ENCODE measurements around the gene ARHGAP4.

ARHGAP4 gene

GRCh38 chrX:153877571-153878261, 48.3 kb downstream of the ARHGAP4 start:
- no peak for DNase-seq

GRCh38 chrX:153876112-153876491, 50.0 kb downstream of the ARHGAP4 start:
- DNase-seq: no peak

- DNase-seq: no peak
Observed at GRCh38 chrX:153875391-153876111, 50.5 kb downstream of the ARHGAP4 start.

- no peak for DNase-seq
Observed at GRCh38 chrX:153874366-153875125, 51.5 kb downstream of the ARHGAP4 start.

GRCh38 chrX:153874085-153874365, 52.0 kb downstream of the ARHGAP4 start:
- DNase-seq: no peak

- DNase-seq: no peak
Observed at GRCh38 chrX:153873282-153874084, 52.6 kb downstream of the ARHGAP4 start.

- no peak for DNase-seq
Observed at GRCh38 chrX:153871946-153872878, 53.9 kb downstream of the ARHGAP4 start.

DNA sequence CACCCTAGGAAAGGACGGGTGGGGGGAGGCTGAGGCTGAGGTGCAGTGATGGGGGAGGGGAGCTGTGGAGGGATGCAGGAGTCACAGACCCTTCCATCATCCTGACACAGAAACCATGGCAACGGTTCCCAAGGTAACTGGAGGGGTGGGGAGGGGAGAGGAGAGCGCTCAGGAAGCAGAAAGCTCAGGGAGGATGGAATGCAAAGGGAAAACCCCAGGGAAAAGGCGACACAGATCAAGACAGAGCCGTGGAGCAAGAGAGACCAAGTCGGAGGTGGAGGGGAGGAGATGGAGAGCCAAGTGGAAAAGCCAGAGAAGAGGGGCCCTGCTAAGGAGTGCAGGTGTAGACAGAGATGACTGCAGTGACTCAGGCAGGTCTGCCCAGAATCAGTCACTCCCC, 54.6 kb downstream of the ARHGAP4 start:
- DNase-seq: no peak

DNA sequence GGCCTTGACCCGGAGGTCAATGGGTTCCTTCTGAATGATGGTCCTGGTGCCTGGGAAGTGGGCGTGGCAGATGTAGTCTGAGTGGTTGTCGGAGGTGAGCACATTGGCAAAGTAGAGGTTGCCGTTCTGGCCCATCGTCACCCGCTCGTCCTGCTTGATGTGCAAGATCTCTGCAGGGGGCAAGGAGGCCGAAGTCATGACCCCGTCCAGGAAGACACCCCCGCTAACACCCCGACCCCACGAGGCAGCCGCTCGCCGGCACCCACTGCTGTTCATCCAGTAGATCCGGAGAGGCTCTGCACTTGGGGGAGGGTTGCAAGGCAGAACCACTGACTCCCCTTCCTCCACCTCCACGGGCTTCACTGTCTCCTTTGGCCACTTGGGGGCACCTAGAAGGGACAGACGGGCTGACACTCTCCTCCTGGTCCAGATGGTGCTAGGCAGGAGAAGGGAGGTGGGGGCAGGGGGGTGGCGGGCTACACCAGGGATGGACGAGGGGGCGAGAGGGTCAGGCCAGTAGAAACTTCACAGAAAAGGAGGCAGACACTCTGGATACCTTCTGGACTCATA, 55.2 kb downstream of the ARHGAP4 start:
- DNase-seq: no peak

DNA sequence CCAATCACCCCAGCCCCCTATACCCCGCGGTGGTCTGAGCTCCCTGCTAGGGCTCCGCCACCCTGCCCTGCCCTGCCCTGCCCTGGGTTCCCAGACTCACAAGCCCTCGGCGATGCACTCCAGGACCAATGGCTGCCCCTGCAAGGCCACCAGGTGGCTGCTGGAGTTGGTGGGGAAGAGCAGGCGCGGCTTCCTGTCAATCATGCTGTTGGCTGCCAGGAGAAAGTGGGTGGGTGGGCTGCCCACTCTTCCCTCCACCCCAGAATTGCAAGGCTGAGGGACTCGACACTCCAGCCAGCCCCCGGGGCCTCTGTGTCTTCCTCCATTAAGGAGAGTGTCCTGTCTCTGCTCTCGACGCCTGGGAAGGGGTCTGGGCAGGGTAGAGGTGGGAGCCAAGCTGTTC, 55.8 kb downstream of the ARHGAP4 start:
- DNase-seq: no peak

GRCh38 chrX:153869473-153870287, 56.4 kb downstream of the ARHGAP4 start:
- no peak for DNase-seq

DNA sequence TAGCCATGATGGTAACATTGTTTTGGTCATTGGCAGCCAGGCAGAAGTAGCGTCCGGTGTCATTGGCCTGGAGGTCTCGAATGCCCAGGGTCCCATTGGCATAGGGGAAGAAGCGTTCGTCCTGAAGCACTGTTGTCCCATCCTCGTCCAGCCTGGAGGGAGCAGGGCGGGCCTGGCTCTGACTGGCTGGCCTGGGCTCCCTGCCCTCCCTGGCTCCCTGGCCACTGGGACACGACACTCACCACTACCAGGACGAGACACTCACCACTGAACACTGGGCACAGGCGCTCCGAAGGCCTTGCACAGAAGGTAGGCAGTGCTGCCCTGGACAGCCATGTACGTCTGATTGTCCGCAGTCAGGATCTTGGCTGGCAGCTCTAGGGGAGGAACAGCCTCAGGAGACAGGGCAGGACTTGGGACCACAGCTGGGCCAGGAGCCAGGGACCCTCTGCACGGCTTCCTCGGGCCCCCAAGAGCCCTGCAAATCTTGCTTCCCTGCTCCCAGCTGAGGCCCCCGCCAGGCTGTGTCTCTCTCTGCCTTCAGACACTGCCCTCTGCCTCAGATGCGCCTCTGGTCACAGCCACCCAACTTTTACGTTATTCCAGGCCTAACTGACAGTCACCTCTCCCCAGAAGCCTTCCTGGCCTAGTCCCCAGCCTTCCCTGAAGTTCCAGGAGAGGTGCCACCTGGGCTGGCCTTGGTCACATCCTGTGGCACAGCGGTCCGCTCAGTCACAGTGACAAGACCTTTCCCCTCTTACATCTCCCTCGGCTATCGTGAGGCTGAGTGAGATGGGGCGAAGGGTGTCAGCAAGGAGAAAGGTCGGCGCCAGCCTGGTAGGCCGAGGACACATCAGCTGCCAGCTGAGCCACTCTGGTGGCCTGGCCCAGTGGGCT, 57.2 kb downstream of the ARHGAP4 start:
- no peak for DNase-seq

DNA sequence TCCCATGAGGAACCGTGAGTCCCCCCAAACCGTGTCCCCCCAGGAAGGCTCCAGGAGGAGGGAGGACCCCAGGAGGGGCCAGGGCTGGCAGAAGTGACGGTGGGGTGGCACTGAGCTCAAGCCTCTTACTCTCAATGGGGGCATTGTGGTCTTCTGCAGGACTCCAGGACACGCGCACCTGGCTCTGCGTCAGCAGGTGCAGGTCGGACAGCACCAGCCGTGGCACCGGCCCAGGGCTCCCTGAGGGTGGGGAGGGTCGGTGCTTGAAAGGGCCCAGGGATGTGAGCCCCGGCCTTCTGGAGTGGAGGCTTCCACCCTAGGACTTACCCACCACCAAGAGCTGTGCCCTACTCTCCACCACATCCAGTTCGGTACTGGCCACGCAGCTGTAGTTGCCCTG, 58.4 kb downstream of the ARHGAP4 start:
- no peak for DNase-seq

GRCh38 chrX:153867139-153867538, 58.9 kb downstream of the ARHGAP4 start:
- DNase-seq: no peak

DNA sequence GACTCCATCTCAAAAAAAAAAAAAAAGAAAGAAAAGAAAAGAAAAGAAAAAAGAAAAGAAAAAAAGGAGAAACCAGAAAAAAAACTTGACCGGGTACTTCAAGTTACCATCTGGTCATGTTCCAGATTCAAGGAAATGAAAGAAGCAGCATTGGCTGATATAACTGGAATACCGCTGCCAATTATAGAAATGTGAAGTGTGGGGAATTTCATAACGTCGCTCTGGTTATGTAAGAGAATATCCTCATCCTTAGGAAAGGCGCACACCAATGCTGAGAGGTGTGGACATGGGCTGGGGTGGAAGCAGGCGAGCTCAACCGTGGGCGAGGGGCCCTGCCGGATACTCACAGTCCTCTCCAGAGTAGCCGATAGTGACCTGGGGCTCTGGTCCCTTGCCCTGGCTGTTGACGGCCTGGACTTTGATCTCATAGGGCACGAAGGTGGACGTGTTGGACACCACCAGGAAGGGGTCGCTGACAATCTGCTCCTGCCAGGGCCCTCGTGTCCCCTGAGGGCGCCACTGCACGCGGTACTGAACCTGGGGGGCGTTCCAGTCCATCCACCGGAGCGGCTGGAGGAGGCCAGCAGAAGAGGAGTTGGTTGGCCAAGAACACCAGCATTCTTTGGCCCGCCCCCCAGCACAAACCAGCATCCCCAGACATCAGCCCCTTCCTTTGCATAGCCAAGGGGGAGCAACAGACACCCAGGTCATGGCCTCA, 59.6 kb downstream of the ARHGAP4 start:
- DNase-seq: no peak

DNA sequence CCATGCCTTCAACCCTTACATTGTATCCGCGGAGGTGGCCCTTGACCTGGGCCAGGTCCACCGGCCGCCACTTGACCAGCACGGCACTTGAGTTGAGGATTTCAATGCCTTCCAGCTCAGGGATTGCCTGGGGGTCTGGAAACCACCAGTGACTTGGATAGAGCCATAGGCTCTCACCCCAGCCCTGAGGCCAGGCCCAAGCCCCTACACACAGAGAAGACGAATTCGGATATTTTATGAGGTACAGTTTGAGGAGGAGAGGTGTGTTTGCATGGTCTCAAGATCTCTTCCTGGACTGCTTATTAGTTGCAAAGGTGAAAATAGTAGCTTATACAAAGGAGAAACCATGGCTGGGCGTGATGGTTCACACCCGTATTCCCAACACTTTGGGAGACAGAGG, 60.4 kb downstream of the ARHGAP4 start:
- no peak for DNase-seq

DNA sequence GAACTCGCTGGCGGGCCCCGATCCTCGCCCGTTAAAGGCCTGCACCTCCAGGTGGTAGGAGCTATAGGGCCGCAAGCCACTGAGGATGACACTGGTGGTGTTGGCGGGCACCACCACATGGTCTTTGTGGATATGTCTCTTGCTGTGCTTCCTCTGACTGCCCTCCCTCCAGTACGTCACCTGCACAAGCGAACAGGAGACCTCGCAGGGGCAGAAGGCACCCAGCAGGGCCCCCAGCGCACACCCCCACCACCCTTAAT, 60.8 kb downstream of the ARHGAP4 start:
- DNase-seq: no peak

GRCh38 chrX:153864561-153865320, 61.3 kb downstream of the ARHGAP4 start:
- no peak for DNase-seq

DNA sequence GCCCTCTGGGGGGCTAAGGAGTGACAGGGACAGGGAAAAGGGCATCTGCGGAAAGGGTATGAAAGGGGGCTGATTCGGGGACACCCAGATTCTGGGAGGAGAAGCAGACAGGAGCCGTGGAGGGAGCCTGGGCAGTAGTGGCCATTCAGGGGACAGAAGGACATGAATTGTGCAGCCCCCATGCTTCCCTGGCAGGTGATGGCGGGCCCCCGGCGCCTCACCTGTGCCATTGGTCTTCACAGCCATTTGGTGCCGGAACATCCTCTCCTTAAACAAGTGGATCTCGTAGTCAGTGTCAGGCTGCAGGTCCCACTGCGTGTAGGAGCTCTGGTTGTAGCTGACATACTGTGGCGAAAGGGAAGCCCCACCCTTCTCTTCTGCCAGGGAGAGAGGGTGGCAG, 62.0 kb downstream of the ARHGAP4 start:
- DNase-seq: no peak

All from DMS153 (cell line).